ENCODE data around the gene FILIP1L. TPM values are rescaled to one million over a fixed set of nuclear protein-coding genes. Genes with fewer than 3 reads are reported as not detected.
A peak's percentile ranks its signal among the peaks of the same experiment; 100 is the strongest.

FILIP1L gene
- polyA plus RNA-seq, 1 of the 3 experiments (the other 2 are of a cell fraction), result 26.8 TPM

- CTCF ChIA-PET, result no interaction called here
- H3K9ac ChIP-seq, result no peak overlapping the region
These were observed 91.8 kb downstream of the FILIP1L start for GRCh38 chr3:100022506-100022905.

GRCh38 chr3:100020876-100021644 lies 93.2 kb downstream of the FILIP1L start:
- no peak overlapping the region for H3K27ac ChIP-seq (ENCODE audit: low read depth in 2 of 2, low read length in 1 of 2)
- no peak overlapping the region for H3K4me3 ChIP-seq (ENCODE audit: low read depth in 2 of 2, low read length in 1 of 2)
- H3F3A ChIP-seq (replicated peaks; ENCODE audit: insufficient read depth), result peaks cover 19% of the 10 kb centered on the region
- H3K9me3 ChIP-seq, result no peaks in the 10 kb centered on the region
- H3K9ac ChIP-seq, result no peak overlapping the region
- no peaks in the 10 kb centered on the region for H4K20me1 ChIP-seq (ENCODE audit: insufficient read depth)
- no peaks in the 10 kb centered on the region for H3K27me3 ChIP-seq (ENCODE audit: insufficient read depth)
- no peak for DNase-seq
- WGBS (ENCODE audit: low lambda C conversion rate), result 94% methylated on average over 9 of the region's 9 CpGs
- H2AFZ ChIP-seq (ENCODE audit: low read depth), result no peak overlapping the region
- no peaks in the 10 kb centered on the region for H3K36me3 ChIP-seq (replicated peaks in 1 of 2; ENCODE audit: control insufficient read depth in 1 of 2, insufficient read depth in 2 of 2, low read length in 1 of 2)
- TF ChIP-seq TAF1 (IDR thresholded peaks at IDR 0.05; ENCODE audit: borderline replicate concordance, low read depth, low read length) (no peak), NFIC (IDR thresholded peaks at IDR 0.05; ENCODE audit: borderline replicate concordance) (no peak), JUND (IDR thresholded peaks at IDR 0.05) (no peak), GABPA (IDR thresholded peaks at IDR 0.05; ENCODE audit: low read depth) (no peak)
- peaks cover 0 to 4% of the 10 kb centered on the region in 2 experiments; a peak in 2 of 4 replicates for H3K4me1 ChIP-seq (ENCODE audit: control insufficient read depth in 1 of 2, insufficient read depth in 2 of 2, low read depth in 1 of 2, low read length in 1 of 2)
- no peaks in the 10 kb centered on the region for H3K9me2 ChIP-seq
- no peaks in the 10 kb centered on the region for H3K79me2 ChIP-seq (ENCODE audit: insufficient read depth)
- H3K4me2 ChIP-seq, result no peak overlapping the region
- ChIA-PET POLR2A (no interaction called here), CTCF (interaction anchor here (0.9 to 1.7 kb wide), 4 partner anchors 11 to 177 kb away, joined by 3 to 4 read pairs (median 3); no protein-coding TSS in a partner anchor)

More at GRCh38 chr3:100022506-100022905, 91.8 kb downstream of the FILIP1L start:
- POLR2A ChIA-PET, result no interaction called here
- no peaks in the 10 kb centered on the region for H4K20me1 ChIP-seq (ENCODE audit: insufficient read depth)
- H3K4me2 ChIP-seq, result no peak overlapping the region
- H3K27ac ChIP-seq (ENCODE audit: low read depth in 2 of 2, low read length in 1 of 2), result peak overlapping the region in 1 of 2 experiments; percentile 51; a peak in 1 of 4 replicates
- no peak overlapping the region for H3K4me3 ChIP-seq (ENCODE audit: low read depth in 2 of 2, low read length in 1 of 2)
- no peak for DNase-seq
- H3K4me1 ChIP-seq (ENCODE audit: control insufficient read depth in 1 of 2, insufficient read depth in 2 of 2, low read depth in 1 of 2, low read length in 1 of 2), result peaks cover 0 to 4% of the 10 kb centered on the region in 2 experiments; a peak in 2 of 4 replicates
- peaks cover 19% of the 10 kb centered on the region for H3F3A ChIP-seq (replicated peaks; ENCODE audit: insufficient read depth)
- H3K9me3 ChIP-seq, result no peaks in the 10 kb centered on the region
- no peaks in the 10 kb centered on the region for H3K36me3 ChIP-seq (replicated peaks in 1 of 2; ENCODE audit: control insufficient read depth in 1 of 2, insufficient read depth in 2 of 2, low read length in 1 of 2)
- no peaks in the 10 kb centered on the region for H3K79me2 ChIP-seq (ENCODE audit: insufficient read depth)
- no peaks in the 10 kb centered on the region for H3K9me2 ChIP-seq
- no peak overlapping the region for H2AFZ ChIP-seq (ENCODE audit: low read depth)
- TF ChIP-seq RCOR1 (IDR thresholded peaks at IDR 0.05; ENCODE audit: low read length), result no peak
- TF ChIP-seq IRF3 (IDR thresholded peaks at IDR 0.05; ENCODE audit: low read depth, low read length), result no peak
- TF ChIP-seq SIN3A (IDR thresholded peaks at IDR 0.05; ENCODE audit: borderline replicate concordance, low read depth, low read length), result no peak
- no peak for TF ChIP-seq MEF2A (IDR thresholded peaks at IDR 0.05; ENCODE audit: borderline replicate concordance, low read depth)
- no peak for TF ChIP-seq PBX3 (IDR thresholded peaks at IDR 0.05)
- no peak for TF ChIP-seq YY1 (IDR thresholded peaks at IDR 0.05; ENCODE audit: low read depth)
- TF ChIP-seq NFIC (IDR thresholded peaks at IDR 0.05; ENCODE audit: borderline replicate concordance), result no peak
- H3K27me3 ChIP-seq (ENCODE audit: insufficient read depth), result no peaks in the 10 kb centered on the region

All from SK-N-SH (cell line).